GM19395 (cell line): ENCODE results near the gene FBXO48.

Source experiments
- ATAC-seq: cut with Tn5 transposase; IDR thresholded peaks from one replicate; pipeline ENCODE4 v1.9.1; 2021; ENCODE audit warnings: mild to moderate bottlenecking, moderate library complexity; ENCODE audit not compliant: unreplicated experiment

Gene FBXO48

DNA sequence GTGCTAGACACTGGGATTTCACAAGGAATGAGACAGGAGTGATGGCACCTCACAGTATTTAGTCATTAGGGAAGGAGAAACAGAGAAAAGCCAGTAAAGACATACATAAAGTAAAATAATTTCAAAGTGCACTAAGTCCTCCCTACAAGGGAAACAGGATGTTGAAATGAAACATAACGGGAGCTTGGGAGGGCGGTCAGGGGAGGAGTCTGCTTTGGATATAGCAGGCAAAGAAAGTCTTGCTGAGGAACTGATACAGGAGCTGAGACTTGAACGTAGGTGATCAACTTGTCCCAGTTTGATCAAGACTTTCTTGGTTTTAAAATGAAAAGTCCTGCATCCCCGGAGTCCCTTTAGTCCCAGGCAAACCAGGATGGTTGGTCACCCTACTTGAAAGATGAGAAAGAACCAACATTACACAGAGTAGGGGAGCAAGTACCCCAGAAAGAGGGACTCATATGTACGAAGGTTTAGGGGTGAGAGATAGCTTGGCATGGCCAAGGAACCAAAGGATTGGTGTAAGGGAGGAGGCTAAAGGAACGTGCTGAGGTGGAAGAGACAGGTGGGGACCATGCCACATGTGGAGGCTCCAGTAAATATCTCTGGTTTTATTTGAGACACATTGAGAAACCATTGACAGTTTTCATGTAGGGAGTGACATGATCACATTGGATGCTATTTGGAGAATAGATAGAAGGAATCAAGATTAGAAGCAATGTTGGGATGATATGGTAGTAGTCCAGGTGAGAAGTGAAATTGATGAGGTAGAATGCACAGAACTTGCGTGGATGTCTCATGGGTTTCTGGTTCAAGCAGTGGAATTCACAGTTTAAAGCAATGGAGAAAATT lies 28.4 kb downstream of the FBXO48 start:
- no peak for ATAC-seq

DNA sequence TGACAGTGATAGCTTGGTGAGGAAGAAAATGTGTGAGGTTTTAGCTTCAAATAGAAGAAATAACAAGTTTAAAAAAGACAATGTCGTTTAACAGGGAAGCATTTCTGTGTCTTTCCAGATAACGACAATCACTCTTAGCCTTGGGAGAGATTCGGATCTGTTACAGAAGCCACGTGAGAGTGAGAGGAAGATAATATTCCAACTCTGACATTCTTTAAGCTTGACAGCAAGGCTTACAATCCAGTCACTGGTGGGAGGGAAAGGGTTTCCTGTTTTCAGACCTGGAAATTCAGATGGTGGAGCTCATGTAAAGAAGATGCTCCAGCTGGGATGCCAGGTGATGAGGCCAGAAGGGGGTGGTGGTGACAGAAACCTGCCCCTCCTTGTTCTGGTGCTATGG lies 30.8 kb downstream of the FBXO48 start:
- ATAC-seq = no peak

DNA sequence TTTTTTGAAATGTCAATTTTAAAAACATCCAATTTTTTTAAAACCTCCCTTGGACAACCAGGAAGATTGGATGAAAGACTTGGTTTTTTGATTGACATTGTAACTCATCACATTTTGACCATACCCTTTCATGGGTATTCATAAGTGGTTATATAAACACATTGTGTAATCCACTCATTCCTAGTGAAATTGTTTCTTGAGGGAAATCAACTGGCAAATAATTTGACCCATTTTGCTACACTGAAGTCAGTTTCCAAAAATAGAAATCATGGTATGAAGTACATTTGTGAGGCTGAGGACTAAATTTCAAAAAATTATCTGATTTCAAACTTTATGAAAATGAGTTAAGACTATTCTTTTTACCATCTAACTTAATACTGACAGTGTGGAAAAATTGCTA lies 31.5 kb downstream of the FBXO48 start:
- no peak for ATAC-seq

DNA sequence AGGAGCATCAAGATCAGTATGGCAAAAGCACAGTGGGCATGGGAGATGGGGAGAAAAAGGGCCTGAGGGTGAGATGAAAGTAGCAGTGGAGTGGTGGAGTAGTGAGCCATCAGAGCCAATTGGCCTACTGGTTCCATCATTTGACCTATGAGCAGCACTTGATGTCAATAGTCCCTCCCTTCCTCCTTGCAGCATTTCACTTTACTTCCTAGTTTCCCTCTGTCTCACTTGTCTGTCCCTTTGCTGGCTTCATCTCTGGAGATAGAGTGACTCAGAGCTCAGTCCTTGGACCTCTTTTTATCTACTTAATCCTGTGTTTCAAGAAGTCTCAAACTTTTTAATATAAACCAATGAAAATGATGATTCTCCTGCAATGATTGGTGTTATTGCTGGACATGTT lies 32.1 kb downstream of the FBXO48 start:
- no peak for ATAC-seq

DNA sequence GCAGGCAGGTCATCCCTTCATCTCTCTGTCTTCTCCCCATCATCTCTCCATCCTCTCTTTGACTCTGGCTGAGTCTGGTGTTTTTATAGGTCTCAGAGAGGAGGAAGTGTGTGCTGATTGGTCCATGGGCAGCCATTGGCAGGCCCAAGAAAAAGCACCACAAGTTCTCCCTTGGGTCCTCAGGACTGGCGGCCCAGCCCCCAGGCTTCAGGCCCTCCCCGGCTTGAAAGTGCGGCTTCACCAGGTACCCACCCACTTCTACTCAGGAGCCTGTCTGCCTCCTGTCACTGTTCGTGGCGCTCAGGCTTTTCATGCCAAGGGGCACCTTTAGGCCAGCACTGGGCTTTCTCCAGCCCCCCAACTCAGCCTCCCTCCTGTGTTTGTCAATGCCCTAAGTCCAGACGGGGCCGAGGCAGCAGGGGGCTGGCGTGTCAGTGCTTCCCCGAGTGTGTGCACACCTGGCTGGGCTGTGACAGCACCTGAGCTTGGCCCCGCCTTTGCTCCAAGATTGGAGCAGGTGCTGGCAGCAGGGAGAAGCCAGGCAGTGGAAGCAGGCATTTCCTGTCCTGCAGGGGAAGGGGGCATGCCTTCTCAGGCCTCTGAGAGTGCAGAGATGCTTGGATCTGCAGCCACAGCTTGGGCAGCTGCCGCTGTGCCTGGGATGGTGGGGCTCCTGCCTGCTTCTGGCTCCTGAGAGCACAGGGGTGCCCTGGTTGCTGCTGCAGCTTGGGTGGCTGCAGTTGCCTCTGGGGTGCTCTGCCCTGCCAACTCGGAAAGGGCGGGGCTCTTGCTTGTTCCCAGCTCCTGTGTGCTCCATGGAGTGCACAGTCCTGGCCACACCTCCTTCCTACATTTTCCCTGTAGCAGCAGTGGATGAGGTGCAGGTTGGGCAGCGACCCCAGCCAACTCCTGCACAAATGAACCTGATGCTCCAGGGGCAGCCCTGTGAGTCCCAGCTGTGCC lies 34.1 kb downstream of the FBXO48 start:
- ATAC-seq = no peak

DNA sequence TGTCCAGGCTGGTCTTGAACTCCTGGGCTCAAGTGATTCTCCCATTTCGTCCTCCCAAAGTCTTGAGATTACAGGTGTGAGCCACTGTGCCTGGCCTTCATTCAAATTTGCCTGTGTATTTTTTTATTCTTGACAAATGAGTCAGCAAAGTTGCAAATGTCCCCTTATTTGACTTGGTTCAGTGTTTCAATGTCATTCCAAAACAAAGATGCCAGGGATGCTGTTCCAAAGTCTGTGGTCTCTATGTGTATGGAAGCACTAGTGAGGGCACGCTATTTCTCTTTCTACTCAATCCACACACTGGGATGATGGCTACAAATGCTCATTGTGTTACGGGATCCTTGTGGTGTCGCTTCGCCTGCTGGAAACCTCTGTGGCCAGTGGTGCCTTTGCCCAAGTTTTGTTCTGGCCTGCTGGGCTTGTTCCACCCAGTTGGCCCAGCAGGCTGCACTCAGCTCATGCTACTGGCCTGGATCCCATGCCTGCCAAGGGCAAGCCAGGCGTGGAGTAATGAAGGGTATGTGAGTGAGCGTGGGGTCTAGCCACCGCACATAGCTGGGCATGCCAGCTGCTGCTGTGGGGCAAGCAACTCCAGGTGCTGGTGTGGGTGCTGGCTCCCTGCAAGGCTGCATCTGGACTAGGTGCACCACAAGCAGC lies 35.6 kb downstream of the FBXO48 start:
- ATAC-seq = no peak

DNA sequence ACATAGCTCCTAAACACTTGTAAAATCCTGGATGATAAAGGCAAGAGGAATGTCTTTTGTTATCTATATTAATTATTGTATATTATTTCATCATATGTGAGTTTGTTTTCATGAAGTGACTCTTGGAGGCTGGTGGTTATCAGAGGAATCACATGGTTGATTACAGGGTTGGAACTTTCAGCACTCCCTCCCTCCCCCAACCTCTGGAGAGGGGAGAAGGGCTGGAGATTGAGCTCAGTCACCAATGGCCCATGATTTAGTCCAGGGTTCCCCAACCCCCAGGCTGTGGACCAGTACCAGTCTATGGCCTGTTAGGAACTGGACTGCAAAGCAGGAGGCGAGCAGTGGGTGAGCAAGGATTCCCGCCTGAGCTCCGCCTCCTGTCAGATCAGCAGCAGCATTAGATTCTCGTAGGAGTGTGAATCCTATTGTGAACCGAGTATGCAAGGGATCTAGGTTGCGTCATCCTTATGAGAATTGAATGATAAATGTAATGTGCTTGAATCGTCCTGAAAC lies 37.7 kb downstream of the FBXO48 start:
- no peak for ATAC-seq

DNA sequence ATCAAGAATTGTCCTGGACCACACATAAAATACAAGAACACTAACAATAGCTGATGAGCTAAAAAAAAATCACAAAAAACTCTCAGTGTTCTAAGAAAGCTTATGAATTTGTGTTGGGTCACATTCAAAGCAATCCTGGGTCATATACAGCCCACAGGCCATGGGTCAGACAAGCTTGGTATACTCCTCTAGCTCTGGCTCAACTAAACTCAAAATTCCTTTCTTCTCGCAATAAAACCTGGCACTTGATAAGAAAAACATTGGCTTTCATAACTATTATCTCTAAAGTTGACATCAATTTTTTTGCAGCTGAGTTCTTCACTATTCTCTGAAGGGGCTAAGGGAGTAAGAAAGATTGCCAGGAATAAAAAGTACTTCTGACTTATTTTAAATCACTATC lies 38.3 kb downstream of the FBXO48 start:
- no peak for ATAC-seq

DNA sequence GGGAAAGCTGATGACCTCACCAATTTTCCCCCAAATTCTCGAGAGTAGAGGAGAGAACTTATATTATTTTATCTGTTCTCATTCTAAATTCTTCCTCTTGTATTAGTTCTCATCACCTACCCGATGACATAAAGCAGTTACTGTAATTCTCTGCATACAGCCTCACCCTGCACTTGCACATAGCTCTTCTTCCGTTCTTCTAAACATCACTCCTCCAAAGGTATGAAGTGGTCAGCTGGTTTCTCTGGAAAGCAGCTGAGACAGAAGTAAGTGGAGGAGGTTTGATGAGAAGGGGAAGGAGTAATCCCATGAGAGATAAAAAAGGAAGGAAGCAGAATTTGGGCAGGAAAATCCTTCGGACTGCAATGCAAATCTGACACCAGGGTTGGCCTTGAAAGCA lies 39.0 kb downstream of the FBXO48 start:
- ATAC-seq = no peak

DNA sequence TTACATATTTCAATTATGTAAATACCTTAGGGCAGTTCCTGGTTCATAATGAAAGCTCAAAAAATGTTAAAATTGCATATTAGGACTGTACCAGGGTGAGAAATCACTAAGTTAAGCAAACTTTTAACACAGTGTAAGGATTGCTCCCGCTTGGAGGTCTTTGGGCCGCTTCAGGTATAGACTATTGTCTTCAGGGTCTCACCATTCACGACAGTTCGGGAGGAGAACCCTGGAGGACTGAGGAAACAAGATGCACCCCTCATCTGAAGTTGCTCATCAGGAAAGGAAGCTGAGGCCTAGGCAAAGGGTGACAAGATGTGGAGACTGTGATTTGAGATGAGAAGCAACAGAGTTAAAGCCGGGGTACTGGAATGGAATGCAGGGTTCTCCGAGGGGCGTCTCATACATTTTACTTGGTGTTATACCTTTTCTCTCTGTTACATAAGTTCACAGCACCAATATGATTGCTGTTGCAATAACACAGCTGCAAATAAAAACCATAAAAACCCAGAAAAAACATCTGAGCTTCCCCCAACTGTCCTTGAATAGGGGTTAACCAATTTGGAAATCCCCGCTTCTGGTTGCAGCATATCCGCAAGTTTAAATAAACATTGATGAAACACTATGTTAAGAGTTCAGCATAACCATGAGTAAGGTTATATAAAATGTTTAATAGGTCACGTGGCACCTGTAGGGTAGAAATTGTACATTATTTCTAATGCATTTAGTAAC lies 40.1 kb downstream of the FBXO48 start:
- no peak for ATAC-seq

DNA sequence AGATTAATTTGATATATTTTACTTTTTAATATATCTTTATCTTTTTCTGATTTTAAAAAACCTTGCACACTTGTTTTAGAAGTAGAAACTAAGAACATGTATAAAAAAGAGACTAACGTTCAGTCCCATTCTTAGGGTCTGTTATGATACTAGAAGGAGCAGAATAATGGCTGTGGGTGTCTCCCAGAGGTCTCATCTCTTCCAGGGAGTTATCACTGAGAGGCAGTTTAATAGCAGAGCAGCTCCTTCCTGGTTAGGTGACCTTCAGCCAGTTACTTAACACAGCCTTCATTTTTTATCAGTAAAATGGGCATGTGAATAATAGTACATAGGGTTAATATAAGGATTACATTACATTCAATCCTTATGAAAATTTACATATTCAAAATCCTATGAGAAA lies 40.6 kb downstream of the FBXO48 start:
- ATAC-seq = no peak

DNA sequence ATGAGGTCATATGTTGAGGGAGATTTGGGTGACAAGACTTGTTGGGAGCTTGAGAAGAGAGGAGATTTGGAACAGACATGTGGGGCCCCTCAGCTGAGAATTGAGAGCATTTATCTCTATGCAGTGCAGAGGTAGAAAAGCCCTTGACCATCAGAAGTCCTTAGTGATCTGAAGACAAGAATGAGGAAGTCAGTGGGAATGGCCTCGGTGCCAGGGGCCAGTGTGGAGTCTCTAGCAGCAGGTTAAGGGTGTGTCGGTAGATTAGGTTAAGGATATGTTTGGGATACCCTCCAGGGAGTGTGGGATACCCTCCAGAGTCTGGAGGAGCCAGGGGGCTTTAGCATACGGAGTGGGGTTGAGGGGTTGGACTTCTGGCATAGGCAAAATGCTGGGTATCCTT lies 41.6 kb downstream of the FBXO48 start:
- no peak for ATAC-seq

DNA sequence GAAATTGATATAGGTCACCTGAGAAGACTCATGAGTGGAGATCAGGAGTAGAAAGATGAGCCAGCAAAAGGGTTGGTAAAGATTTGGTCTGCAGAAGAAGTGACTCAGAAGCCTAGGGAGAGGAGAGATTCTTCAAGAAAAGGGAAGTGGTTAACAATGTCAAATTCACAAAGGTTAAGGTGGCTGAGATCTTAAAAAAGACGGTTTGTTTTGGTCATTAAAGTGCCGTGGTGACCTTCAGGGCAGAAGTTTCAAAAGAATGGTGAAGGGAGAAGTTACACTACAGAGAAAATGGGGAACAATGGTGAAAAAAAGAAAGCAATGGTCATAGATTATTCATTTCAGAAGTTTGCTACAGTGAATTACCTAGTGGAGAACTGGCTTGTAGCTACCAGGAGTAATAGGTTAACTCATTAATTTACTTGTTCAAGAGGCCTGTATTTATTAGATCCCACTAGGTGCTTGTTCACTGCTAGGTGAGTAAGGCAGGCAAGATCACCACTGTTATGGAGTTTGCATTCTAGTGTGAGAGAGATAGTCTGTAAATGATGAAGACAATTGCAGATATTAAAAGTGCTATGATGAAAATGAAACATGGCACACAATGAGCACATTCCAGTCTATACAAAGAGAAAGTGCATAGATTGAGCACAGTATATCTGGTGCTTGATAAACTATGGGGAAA lies 43.0 kb downstream of the FBXO48 start:
- ATAC-seq = peak; percentile 84

DNA sequence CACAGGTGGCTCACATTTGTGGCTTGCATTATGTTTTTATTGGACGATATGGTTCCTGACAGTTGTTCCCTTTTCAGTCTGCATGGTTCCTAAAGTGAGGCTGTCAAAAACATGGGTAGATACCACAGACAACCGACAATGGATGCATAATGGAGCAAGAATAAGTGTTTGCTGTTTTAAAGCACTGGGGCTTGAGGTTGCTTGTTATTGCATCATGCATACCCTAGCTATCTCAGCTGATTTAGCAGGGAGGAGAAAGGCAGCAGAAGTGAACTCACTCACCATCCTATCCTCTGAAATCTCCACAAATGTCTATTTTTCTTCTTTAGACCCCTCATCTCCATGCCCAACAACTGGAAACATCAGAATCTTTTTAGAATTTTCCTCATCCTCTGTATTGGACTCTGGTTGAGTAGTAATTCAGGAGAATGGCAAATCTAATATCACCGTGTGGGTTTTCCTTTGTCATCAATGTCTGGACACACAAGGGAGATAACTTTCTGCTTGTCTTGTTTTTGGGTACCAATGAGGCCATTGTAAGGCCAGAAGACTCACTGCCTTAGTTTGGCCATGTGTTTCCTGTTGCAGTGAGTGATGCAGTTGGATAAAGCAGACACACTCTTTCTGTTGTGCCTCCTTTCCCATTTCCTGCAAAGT lies 46.7 kb downstream of the FBXO48 start:
- no peak for ATAC-seq

DNA sequence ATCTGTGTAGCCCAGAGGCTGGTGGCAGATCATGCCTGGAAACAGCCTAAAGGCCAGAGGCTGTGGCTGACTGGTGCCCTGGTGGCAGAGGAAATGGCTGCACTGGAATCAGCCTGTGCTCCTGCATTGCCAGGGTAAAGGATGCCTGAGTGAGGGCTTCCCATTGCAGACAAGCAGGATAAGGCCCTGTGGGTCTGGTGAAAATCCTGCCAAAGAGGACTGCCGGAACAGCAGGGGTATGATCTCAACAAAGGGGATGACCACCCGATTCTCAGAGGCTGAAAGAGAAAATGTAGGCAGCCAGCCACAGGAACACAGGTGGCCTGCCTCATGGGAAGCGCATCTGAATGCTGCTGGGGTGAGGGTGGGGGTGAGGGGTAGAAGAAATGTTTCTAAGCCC lies 48.2 kb downstream of the FBXO48 start:
- no peak for ATAC-seq

DNA sequence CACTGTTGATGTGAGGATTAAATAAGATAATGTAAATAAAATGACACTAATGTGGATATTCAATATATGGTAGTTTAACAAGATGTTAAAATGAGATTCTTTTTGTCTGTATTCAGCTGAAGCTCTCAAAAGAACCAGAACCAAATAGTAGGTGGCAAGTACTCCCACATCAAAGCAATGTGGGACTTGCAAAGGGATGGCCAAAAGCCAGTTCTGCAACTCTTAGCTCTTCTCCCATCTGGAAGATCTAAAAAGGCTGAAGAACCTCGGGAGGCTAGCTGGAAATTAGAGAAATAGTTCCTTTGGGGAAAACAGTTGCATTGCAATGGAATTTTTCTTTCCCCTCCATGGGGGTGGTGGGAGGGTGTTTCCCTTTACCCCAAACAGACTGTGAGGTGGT lies 48.7 kb downstream of the FBXO48 start:
- ATAC-seq = no peak

DNA sequence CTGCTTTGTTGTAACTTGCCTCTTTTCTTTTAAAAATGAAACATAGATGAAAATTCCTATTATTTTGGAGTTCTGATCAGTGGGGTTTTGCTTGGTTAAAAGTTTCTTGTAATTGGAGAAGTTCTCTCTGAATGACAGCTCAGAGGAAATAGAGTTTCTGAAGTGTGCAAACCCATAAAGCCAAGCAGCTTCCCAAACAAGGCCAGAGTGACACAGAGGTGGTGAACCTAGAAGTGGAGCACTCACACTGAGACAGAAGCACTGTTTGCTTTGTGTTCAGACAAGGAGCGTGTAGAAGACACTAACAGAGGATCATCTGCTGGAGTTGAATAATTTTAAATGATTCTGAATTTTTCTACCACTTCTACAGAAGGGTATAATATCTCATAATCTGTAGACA lies 49.2 kb downstream of the FBXO48 start:
- no peak for ATAC-seq

DNA sequence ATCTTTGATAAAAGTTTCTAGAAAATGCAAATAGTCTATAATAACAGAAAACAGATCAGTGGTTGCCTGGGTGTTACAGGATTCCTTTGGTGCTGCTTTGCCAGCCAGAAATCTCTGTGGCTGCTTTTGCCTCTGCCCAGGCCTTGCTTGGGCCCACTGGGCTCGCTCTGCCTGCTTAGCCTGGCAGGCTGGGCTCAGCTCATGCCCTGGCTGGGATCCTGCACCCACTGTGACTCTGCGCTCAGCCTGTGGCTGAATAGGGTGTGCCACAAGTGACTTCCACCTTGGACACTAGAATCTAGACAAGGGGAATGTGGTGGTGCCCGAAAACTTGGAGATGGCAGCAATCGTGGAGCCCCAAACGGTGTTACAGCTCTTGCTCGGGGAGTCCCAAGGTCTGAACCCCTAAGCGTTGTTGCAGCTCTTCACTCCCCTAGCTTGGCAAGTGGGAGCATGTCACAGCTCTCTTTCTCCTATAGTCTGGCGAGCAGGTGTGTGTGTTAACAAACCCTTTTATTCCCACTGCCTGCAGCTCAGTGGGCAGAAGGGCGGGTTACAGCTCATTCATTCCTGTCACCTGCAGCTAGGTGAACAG lies 50.9 kb downstream of the FBXO48 start:
- ATAC-seq = no peak

DNA sequence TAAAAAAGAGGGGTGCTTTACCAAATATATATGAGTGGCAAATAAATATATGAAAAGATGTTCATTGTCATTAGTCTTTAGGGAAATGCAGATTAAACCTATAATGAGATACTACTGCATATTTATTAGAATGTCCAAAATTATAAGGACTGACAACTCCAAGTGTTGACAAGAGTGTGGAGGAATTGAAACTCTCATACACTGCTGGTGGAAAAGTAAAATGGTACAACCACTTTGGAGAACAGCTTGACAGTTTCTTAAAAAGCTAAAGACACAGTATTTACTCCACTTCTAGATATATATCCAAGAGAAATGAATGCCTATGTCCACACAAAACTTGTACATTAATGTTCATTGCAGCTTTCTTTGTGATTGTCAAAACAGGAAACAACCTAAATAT lies 51.6 kb downstream of the FBXO48 start:
- ATAC-seq = no peak
